H1 (cell line): Measurements from ENCODE around the gene C1orf174. TPM values are rescaled to one million over a fixed set of nuclear protein-coding genes. Genes with fewer than 3 reads are reported as not detected.

ENCODE experiments used
- CTCF ChIA-PET: fragments of 300-600 bp; sonication (Branson Sonifier 250); formaldehyde crosslinking; loops from one replicate; lab custom pipeline; 2021; ENCODE audit not compliant: partially characterized antibody; lab: Charles Lee
- POLR2A ChIA-PET: fragments of 300-600 bp; sonication (Branson Sonifier 250); formaldehyde crosslinking; loops from one replicate; lab custom pipeline; 2021; ENCODE audit warnings: inconsistent platforms; ENCODE audit not compliant: partially characterized antibody; lab: Charles Lee
- DNase-seq, 2 experiments: peaks; one replicate each; pipeline versions ENCODE4 v3.0.0 to v3.0.0-alpha.2; 2010 to 2022; ENCODE audit warnings: low spot score in 2 of 2, low read depth in 1 of 2, mixed read lengths in 1 of 2
- FAIRE-seq: peaks from 2 replicates; lab custom pipeline; 2011; peaks lifted over from hg19 to GRCh38; lab: Jason Lieb, UNC
- H2AFZ ChIP-seq: 2 replicates; pipeline ENCODE4 v1.8.1; 2012; ENCODE audit warnings: low read length, inconsistent platforms
- H2AK5ac ChIP-seq: 2 replicates; pipeline ENCODE4 v1.6.1; 2013; ENCODE audit warnings: low read depth, low read length
- H2BK120ac ChIP-seq: replicated peaks from 2 replicates; pipeline ENCODE3; 2013; ENCODE audit warnings: low read depth, low read length, inconsistent platforms
- H2BK12ac ChIP-seq: 2 replicates; pipeline ENCODE4 v1.6.1; 2013; ENCODE audit warnings: low read depth, low read length
- H2BK15ac ChIP-seq: 2 replicates; pipeline ENCODE4 v1.6.1; 2013; ENCODE audit warnings: low read length
- H2BK20ac ChIP-seq: 2 replicates; pipeline ENCODE4 v1.6.1; 2013; ENCODE audit warnings: low read length
- H2BK5ac ChIP-seq: 2 replicates; pipeline ENCODE4 v1.6.1; 2013; ENCODE audit warnings: low read depth, low read length
- H3K14ac ChIP-seq: 2 replicates; pipeline ENCODE4 v1.6.1; 2013; ENCODE audit warnings: inconsistent platforms; ENCODE audit not compliant: insufficient read length
- H3K18ac ChIP-seq: 2 replicates; pipeline ENCODE4 v1.6.1; 2013; ENCODE audit warnings: low read length; ENCODE audit errors: extremely low read depth
- H3K23ac ChIP-seq: 2 replicates; pipeline ENCODE4 v1.6.1; 2013; ENCODE audit warnings: inconsistent platforms; ENCODE audit not compliant: insufficient read length
- H3K23me2 ChIP-seq: 2 replicates; pipeline ENCODE4 v1.6.1; 2013; ENCODE audit warnings: low read depth, low read length
- H3K27ac ChIP-seq: 2 replicates; pipeline ENCODE4 v1.6.1; 2011; ENCODE audit warnings: low read depth, low read length, inconsistent platforms
- H3K27me3 ChIP-seq, 4 experiments: replicated peaks in 1 of 4; 1 replicate in 1 of 4; 2 replicates in 3 of 4; pipeline versions ENCODE4 v1.6.1 to v1.8.1; 2011 to 2013; ENCODE audit warnings: low read length in 3 of 4, mild to moderate bottlenecking in 3 of 4, inconsistent platforms in 2 of 4, mixed read lengths in 2 of 4, moderate library complexity in 1 of 4; ENCODE audit not compliant: control insufficient read depth in 3 of 4, insufficient read depth in 3 of 4; ENCODE audit errors: extremely low read depth in 1 of 4
- H3K36me3 ChIP-seq, 4 experiments: 2 replicates each; pipeline versions ENCODE4 v1.6.1 to v1.8.1; 2011 to 2013; ENCODE audit warnings: mild to moderate bottlenecking in 4 of 4, low read length in 3 of 4, moderate library complexity in 2 of 4, control low read depth in 1 of 4, inconsistent platforms in 1 of 4; ENCODE audit not compliant: insufficient read depth in 4 of 4, control insufficient read depth in 2 of 4
- H3K4ac ChIP-seq: replicated peaks from 2 replicates; pipeline ENCODE3; 2013; ENCODE audit warnings: low read length, low read depth, mixed read lengths, inconsistent platforms; ENCODE audit not compliant: insufficient read length
- H3K4me1 ChIP-seq, 4 experiments: replicated peaks in 1 of 4; 1 replicate in 1 of 4; 2 replicates in 3 of 4; pipeline versions ENCODE4 v1.6.1 to v1.8.1; 2011 to 2013; ENCODE audit warnings: low read length in 3 of 4, inconsistent platforms in 2 of 4, mixed read lengths in 1 of 4; ENCODE audit not compliant: insufficient read depth in 4 of 4, control insufficient read depth in 3 of 4
- H3K4me2 ChIP-seq, 2 experiments: 2 replicates each; pipeline versions ENCODE4 v1.6.1 to v1.8.1; 2011 to 2013; ENCODE audit warnings: low read depth in 2 of 2, low read length in 2 of 2, control low read depth in 1 of 2, inconsistent platforms in 1 of 2, mild to moderate bottlenecking in 1 of 2; ENCODE audit not compliant: insufficient read depth in 1 of 2
- H3K4me3 ChIP-seq, 4 experiments: fragments of 200-600, 300-600 bp in 1 of 4; sonication (generic), shearing (Covaris generic), sonication (Bioruptor Twin) in 1 of 4; 2 replicates each; pipeline versions ENCODE4 v1.5.1 to v1.8.1; 2011 to 2016; ENCODE audit warnings: low read length in 4 of 4, low read depth in 3 of 4, control low read depth in 2 of 4, inconsistent platforms in 2 of 4, mild to moderate bottlenecking in 2 of 4, mixed read lengths in 1 of 4, moderate library complexity in 1 of 4; ENCODE audit not compliant: insufficient read depth in 2 of 4; ENCODE audit errors: extremely low read depth in 1 of 4
- H3K56ac ChIP-seq: replicated peaks from 2 replicates; pipeline ENCODE3; 2013; ENCODE audit warnings: low read depth, mild to moderate bottlenecking, mixed read lengths, low read length, inconsistent platforms; ENCODE audit not compliant: insufficient read length
- H3K79me1 ChIP-seq: 2 replicates; pipeline ENCODE4 v1.6.1; 2013; ENCODE audit warnings: low read depth, low read length, control low read depth
- H3K79me2 ChIP-seq, 2 experiments: 2 replicates each; pipeline versions ENCODE4 v1.6.1 to v1.8.1; 2012 to 2013; ENCODE audit warnings: low read length in 2 of 2, mild to moderate bottlenecking in 2 of 2, inconsistent platforms in 1 of 2; ENCODE audit not compliant: insufficient read depth in 2 of 2, control insufficient read depth in 1 of 2
- H3K9ac ChIP-seq, 4 experiments: replicated peaks in 1 of 4; 1 replicate in 1 of 4; 2 replicates in 3 of 4; pipeline versions ENCODE4 v1.6.1 to v1.8.1; 2011 to 2013; ENCODE audit warnings: low read depth in 3 of 4, low read length in 3 of 4, control low read depth in 2 of 4, mild to moderate bottlenecking in 2 of 4, moderate library complexity in 2 of 4, inconsistent platforms in 1 of 4; ENCODE audit errors: extremely low read depth in 1 of 4
- H3K9me3 ChIP-seq, 2 experiments: 2 replicates each; pipeline versions ENCODE4 v1.6.1 to v1.8.1; 2012 to 2013; ENCODE audit warnings: mild to moderate bottlenecking in 2 of 2, moderate library complexity in 2 of 2, control low read depth in 1 of 2, inconsistent platforms in 1 of 2, low read depth in 1 of 2, low read length in 1 of 2, mixed read lengths in 1 of 2; ENCODE audit not compliant: insufficient read depth in 2 of 2
- H4K20me1 ChIP-seq, 2 experiments: replicated peaks in 1 of 2; 2 replicates each; pipeline versions ENCODE3 to v1.8.1; 2011 to 2013; ENCODE audit warnings: inconsistent platforms in 2 of 2, low read length in 2 of 2, mild to moderate bottlenecking in 1 of 2; ENCODE audit not compliant: insufficient read depth in 2 of 2, control insufficient read depth in 1 of 2
- H4K5ac ChIP-seq: 2 replicates; pipeline ENCODE4 v1.6.1; 2013; ENCODE audit warnings: low read length, low read depth, mixed read lengths, inconsistent platforms; ENCODE audit not compliant: insufficient read length
- H4K8ac ChIP-seq: 2 replicates; pipeline ENCODE4 v1.8.0; 2013; ENCODE audit warnings: mild to moderate bottlenecking, moderate library complexity, low read length, inconsistent platforms; ENCODE audit not compliant: insufficient read depth; ENCODE audit errors: extremely low read depth
- H4K91ac ChIP-seq: replicated peaks from 2 replicates; pipeline ENCODE3; 2013; ENCODE audit warnings: low read length, mixed read lengths, inconsistent platforms; ENCODE audit not compliant: insufficient read length
- POU5F1 ChIP-seq: IDR thresholded peaks from 2 replicates; pipeline ENCODE4 v1.6.1; 2011; ENCODE audit warnings: low read depth, mild to moderate bottlenecking, low read length, moderate library complexity
- SAP30 ChIP-seq: fragments of 300-600 bp; sonication (generic); IDR thresholded peaks from 2 replicates; pipeline ENCODE4 v1.7.1; 2012; ENCODE audit warnings: low read length, moderate library complexity, mild to moderate bottlenecking, inconsistent platforms; ENCODE audit not compliant: insufficient read depth, insufficient replicate concordance
- SUZ12 ChIP-seq: fragments of 200-600 bp; sonication (generic); IDR thresholded peaks from 2 replicates; pipeline ENCODE4 v1.6.1; 2012; ENCODE audit warnings: mild to moderate bottlenecking, inconsistent platforms, low read length, moderate library complexity, mixed read lengths
- WGBS, 2 experiments: shearing (Covaris generic) in 1 of 2; methylation state at CpG; one replicate each; pipeline versions ENCODE4 v1.1.6 to v1.1.7; 2013 to 2015; ENCODE audit warnings: low lambda C conversion rate in 2 of 2, mixed read lengths in 2 of 2, inconsistent platforms in 1 of 2, low coverage in 1 of 2, missing lambda C conversion rate in 1 of 2; ENCODE audit not compliant: insufficient replicate concordance in 2 of 2, insufficient coverage in 1 of 2, insufficient read length in 1 of 2; ENCODE audit errors: extremely low coverage in 1 of 2, missing lambda C conversion rate in 1 of 2; 5-methylcytosine and 5-hydroxymethylcytosine counted together
- polyA plus RNA-seq, 7 experiments: library from polyadenylated mRNA; depleted of rRNA in 3 of 7; stranded (reverse) in 5 of 7; unstranded in 2 of 7; fragments of >200 nt in 5 of 7; fragments of 200-250 nt in 2 of 7; gene quantifications; 1 replicate in 5 of 7; 2 replicates in 1 of 7; 4 replicates in 1 of 7; pipeline versions ENCODE4 v1.2.1 to v1.2.3, GENCODE V29; 2011 to 2013; ENCODE audit warnings: missing spikeins in 2 of 7, mixed read lengths in 2 of 7
- total RNA-seq: library from RNA; stranded (reverse); fragmentation: NEBNext Ultra II Directional; extraction: Animal tissue kit (Norgen Biotek cat#: 25700); gene quantifications from 2 replicates; pipeline ENCODE4 v1.2.1, GENCODE V29; 2021

The C1orf174 gene
- total and polyA plus RNA-seq, 2 of the 8 experiments (the other 6 are each of a cell fraction or from before 2014, with no cell fraction given) = 28.4 to 32.4 TPM

DNA sequence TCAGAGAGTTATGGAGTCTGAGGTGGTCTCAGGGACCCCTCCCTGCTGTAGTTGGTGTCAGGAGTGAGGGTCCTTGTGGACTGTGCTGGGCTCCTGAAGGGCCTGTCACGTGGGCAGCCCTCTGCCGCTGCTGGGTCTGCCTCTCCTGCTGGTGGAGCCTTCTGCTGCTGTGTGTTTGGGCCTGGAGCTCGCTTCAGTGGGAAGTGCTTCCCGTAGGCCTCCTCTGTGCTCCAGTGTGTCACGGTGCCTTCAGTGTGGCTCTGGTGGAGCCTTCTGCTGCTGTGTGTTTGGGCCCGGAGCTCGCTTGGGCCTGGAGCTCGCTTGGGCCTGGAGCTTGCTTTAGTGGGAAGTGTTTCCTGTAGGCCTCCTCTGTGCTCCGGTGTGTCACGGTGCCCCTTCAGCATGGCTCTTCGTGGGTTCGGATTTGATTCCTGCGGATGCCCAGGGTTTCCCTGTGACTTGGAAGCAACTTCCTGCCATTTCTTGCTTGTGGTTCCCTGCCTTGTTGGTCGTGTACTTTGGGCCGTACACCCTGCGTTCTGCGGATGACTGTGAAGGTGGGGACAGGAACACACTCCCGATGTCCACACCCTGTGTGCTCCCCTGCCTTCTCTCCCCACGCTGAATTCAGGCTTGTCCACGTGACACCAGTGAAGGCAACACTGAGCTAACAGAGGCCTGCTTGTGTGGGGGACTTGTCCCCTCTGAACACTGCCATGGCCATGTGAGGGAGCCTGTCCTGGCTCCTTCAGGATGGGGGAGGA is 19.5 kb downstream of the C1orf174 start:
- no peak overlapping the region for H4K91ac ChIP-seq
- H3K27me3 ChIP-seq = no peaks in the 10 kb centered on the region
- no peaks in the 10 kb centered on the region for H3K79me2 ChIP-seq
- H2BK20ac ChIP-seq = no peak overlapping the region
- H3K18ac ChIP-seq = no peak overlapping the region
- H3K14ac ChIP-seq = no peak overlapping the region
- no peaks in the 10 kb centered on the region for H3K23me2 ChIP-seq
- TF ChIP-seq SUZ12 (no peak), SAP30 (no peak), POU5F1 (no peak)
- H2AFZ ChIP-seq = no peak overlapping the region
- H3K9ac ChIP-seq = no peak overlapping the region
- no peak for DNase-seq
- no peak overlapping the region for H3K56ac ChIP-seq
- no peak overlapping the region for H3K4ac ChIP-seq
- no peak overlapping the region for H2BK15ac ChIP-seq
- no peak overlapping the region for H2BK120ac ChIP-seq
- H3K27ac ChIP-seq = no peak overlapping the region
- CTCF ChIA-PET = interaction anchor here (1.1 kb wide), 1 partner anchor 23 kb away, joined by 3 read pairs; the partner anchor contains the start of genes CEP104 and DFFB
- POLR2A ChIA-PET = interaction anchor here (1.8 kb wide), 1 partner anchor 19 kb away, joined by 4 read pairs; the partner anchor contains the start of gene C1orf174
- WGBS, 2 experiments = 93% methylated on average over 20 of the region's 20 CpGs; no CpG with 5 or more reads in 1 of the 2 experiments
- H3K4me1 ChIP-seq = no peaks in the 10 kb centered on the region
- H2BK5ac ChIP-seq = no peak overlapping the region
- H3K36me3 ChIP-seq = no peaks in the 10 kb centered on the region
- H3K23ac ChIP-seq = no peak overlapping the region
- H4K8ac ChIP-seq = peak overlapping the region; percentile 51; the same call in 1 of the 2 replicates
- peaks cover 0 to 2% of the 10 kb centered on the region in 2 experiments for H4K20me1 ChIP-seq
- H3K9me3 ChIP-seq = peaks cover 0 to 9% of the 10 kb centered on the region in 2 experiments; a peak in 1 of 4 replicates
- 0 out of 2 replicates have a peak overlapping the region, but pooled peaks have one; percentile 13 for H2AK5ac ChIP-seq
- FAIRE-seq = no peak
- H3K4me3 ChIP-seq = no peak overlapping the region
- H3K4me2 ChIP-seq = no peak overlapping the region
- H4K5ac ChIP-seq = no peak overlapping the region
- no peaks in the 10 kb centered on the region for H3K79me1 ChIP-seq
- 0 out of 2 replicates have a peak overlapping the region, but pooled peaks have one; percentile 27 for H2BK12ac ChIP-seq
